GM12875 (cell line): Measurements from ENCODE around the gene NDUFAF3.

Experiments
- H3K4me3 ChIP-seq: one replicate; pipeline ENCODE4 v1.5.1; 2011; ENCODE audit warnings: low read depth, low read length, control low read depth
- TF ChIP-seq, protein P1 (sequence below): IDR thresholded peaks from 2 replicates; pipeline ENCODE4 v1.5.1; 2011; ENCODE audit warnings: low read depth, mild to moderate bottlenecking, control low read depth, inconsistent platforms, low read length, moderate library complexity, borderline replicate concordance; ENCODE audit not compliant: insufficient read depth

The NDUFAF3 gene

DNA sequence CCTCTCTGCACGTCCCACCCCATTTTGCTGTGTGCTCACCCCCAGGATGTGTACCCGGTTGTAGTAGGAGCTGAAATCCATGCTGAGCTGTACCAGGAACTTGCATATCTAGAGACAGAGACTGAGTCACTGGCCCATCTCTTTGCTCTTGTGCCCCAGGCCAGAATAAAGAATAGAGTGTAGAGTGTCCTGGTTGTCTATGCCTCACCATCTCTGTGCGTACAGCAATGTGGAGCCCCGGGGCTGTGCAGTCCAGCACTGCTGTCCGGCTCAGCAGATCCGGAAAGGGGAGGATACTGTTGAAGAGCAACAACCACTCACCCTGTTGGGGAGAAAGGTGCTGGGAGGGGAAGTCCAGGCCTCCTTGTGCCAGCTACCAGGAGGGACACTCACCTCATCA, 6.2 kb upstream of the NDUFAF3 start:
- TF ChIP-seq, protein P1, sequence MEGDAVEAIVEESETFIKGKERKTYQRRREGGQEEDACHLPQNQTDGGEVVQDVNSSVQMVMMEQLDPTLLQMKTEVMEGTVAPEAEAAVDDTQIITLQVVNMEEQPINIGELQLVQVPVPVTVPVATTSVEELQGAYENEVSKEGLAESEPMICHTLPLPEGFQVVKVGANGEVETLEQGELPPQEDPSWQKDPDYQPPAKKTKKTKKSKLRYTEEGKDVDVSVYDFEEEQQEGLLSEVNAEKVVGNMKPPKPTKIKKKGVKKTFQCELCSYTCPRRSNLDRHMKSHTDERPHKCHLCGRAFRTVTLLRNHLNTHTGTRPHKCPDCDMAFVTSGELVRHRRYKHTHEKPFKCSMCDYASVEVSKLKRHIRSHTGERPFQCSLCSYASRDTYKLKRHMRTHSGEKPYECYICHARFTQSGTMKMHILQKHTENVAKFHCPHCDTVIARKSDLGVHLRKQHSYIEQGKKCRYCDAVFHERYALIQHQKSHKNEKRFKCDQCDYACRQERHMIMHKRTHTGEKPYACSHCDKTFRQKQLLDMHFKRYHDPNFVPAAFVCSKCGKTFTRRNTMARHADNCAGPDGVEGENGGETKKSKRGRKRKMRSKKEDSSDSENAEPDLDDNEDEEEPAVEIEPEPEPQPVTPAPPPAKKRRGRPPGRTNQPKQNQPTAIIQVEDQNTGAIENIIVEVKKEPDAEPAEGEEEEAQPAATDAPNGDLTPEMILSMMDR, result no peak
- no peak overlapping the region for H3K4me3 ChIP-seq

DNA sequence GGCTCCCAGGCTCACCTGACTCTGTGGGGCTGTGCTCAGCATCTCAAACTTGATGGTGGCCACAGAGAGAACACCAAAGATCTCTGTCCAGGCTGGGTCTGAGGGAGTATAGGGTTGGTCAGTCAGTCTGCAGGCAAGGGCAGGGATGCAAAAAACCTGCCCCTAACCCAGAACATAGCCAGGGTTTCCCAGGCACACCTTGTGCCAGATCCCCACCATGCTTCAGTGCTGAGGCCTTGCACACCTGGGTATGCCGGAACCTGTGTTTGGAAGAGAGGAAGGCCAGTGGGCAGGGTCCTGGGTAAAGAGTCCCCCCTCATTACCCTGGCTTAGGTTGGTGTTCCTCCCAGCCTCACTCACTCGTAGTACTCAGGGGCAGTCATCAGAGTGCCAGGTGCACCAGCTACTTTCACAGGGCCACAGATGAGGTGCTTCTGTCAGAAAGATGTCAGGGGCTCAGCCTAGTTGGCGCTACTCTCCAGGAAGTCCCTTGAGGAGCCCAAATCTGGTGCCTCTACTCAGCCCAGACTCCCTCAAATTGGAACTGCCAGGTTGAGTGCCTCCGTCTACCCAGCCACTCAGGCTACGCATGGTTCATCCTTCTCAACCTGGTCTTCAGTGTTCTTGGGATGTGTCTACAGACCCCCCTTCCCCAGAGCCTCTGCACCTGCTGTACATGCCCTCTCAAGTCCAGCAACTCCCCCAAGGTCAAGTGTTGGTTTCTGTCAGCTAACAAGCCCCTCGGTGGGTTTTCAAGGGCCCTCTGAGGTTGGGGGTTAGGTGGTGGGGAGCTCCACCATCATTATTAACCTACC, 5.3 kb upstream of the NDUFAF3 start:
- TF ChIP-seq, protein P1, result no peak
- no peak overlapping the region for H3K4me3 ChIP-seq

- H3K4me3 ChIP-seq, result peak overlapping the region; percentile 71
- TF ChIP-seq, protein P1, result no peak
Observed at GRCh38 chr3:49017229-49017970, 4.5 kb upstream of the NDUFAF3 start.

- TF ChIP-seq, protein P1, result no peak
- H3K4me3 ChIP-seq, result peak within 1 kb of the TSS; percentile 71
Observed at GRCh38 chr3:49017971-49018706, 3.8 kb upstream of the NDUFAF3 start, which contains the start of gene DALRD3. Gene DALRD3 (minus strand): TSS chr3:49018580. CDS start chr3:49018564, 16 bp downstream.

DNA sequence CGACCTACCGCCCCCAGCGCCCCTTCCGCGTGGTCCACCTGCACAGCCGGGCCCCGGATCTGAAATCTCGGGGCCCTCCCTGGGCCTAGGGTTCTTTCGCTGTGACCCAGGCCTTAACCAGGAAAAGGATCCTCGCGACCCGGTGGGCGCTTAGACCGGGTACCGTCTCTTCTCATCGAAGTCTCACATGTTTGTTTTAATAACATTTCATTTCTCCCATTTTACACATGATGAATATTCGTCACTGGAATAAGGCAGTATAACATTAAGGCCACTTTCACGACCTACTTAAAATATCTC, 3.3 kb upstream of the NDUFAF3 start:
- TF ChIP-seq, protein P1, result no peak
- peak overlapping the region; percentile 71 for H3K4me3 ChIP-seq

- TF ChIP-seq, protein P1, result no peak
- peak overlapping the region; percentile 97 for H3K4me3 ChIP-seq
Observed at GRCh38 chr3:49019941-49020329, 2.0 kb upstream of the NDUFAF3 start.
